ENCODE measurements around the gene COL23A1.

The COL23A1 gene

DNA sequence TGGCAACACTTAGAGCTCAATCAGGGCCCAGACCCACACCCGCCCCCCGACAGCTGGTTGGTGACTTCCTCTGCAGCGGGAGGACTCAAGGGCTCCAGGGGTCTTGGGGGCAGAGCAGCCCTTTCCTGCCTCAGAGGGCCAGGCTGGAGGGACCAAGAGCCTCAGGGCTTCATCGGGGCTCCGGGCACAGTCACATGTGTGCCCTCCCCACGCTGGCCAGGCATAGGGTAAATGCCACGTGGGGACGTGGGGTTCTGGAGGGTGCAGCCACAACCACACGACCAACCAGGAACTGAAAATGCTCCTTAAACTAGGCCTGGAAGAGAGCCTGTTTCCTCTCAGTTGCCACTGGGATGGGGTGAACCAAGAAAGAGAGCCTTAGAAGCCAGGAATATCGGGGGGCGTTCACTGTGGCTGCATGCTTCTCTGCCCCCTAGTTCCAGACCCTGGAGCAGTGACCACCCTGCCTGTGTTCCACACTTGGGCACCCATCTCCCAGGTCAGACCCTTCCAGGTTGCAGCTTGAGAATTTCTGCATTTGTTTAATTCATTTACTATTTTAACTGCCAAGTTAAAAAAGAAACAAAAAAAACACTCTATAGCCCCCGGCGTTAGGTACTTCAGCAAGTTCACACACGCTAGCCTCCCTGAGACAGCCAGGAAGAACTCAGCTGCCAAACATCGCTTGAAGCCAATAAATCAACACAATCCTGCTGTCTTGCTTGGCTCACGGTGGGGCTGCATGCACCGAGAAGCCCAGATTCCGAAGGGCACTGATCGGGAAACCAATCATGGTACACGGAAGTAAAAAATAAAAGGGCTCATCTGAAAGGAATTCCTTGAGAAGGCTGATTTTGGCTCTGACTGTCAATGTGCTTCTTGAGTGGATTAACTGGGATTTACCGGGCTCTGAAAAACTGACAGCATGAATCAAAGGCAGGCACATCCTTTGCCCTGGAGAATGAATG, 301.5 kb downstream of the COL23A1 start:
- H3K4ac ChIP-seq (ENCODE audit: low read depth, low read length): no peak overlapping the region
- H3K56ac ChIP-seq (ENCODE audit: low read length): no peak overlapping the region
- H3K27me3 ChIP-seq (ENCODE audit: insufficient read depth, low read length, poor library complexity): no peaks in the 10 kb centered on the region
- no peaks in the 10 kb centered on the region for H3K4me1 ChIP-seq (ENCODE audit: control insufficient read depth, low read depth, low read length)
- no peak overlapping the region for H4K8ac ChIP-seq (ENCODE audit: low read depth, low read length)
- DNase-seq: no peak
- no peak overlapping the region for H3K23ac ChIP-seq (ENCODE audit: low read length)
- H3K18ac ChIP-seq (ENCODE audit: low read length): no peak overlapping the region
- H3K27ac ChIP-seq (ENCODE audit: low read depth, low read length): no peak overlapping the region
- H3K79me2 ChIP-seq (ENCODE audit: control insufficient read depth, insufficient read depth, low read length): no peaks in the 10 kb centered on the region
- no peak overlapping the region for H3K4me3 ChIP-seq (ENCODE audit: low read length)
- no peak overlapping the region for H2BK120ac ChIP-seq (ENCODE audit: low read depth, low read length)
- H3K79me1 ChIP-seq (ENCODE audit: low read length): no peaks in the 10 kb centered on the region
- H4K5ac ChIP-seq (ENCODE audit: low read length): no peak overlapping the region
- no peak overlapping the region for H3K9ac ChIP-seq (ENCODE audit: low read length)
- H3K4me2 ChIP-seq (ENCODE audit: low read length): no peak overlapping the region
- no peak overlapping the region for H2AK5ac ChIP-seq (ENCODE audit: low read length)
- H2BK5ac ChIP-seq (ENCODE audit: low read length): no peak overlapping the region
- no peak overlapping the region for H2BK15ac ChIP-seq (replicated peaks; ENCODE audit: low read depth)
- WGBS (ENCODE audit: extremely low coverage, insufficient coverage, low lambda C conversion rate): no CpG with 5 or more reads among the region's 21 CpGs
- no peaks in the 10 kb centered on the region for H3K36me3 ChIP-seq (ENCODE audit: control insufficient read depth, insufficient read depth, low read length)

DNA sequence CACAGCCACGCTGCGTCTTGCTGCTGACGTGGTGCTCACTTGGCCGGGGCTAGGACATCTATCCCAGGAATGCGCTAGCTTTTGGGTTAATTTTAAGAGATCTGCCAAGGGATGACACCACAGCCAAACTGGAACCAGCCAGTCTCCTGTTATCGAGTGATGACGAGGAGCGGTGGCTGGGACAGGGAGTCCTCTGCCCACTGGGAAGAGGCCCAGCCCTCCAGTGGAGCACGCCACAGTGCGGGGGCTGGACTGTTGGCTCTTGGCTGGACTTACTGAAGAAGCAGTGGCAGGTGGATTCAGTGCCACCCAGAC, 302.4 kb downstream of the COL23A1 start:
- no peak overlapping the region for H2BK120ac ChIP-seq (ENCODE audit: low read depth, low read length)
- no peaks in the 10 kb centered on the region for H3K36me3 ChIP-seq (ENCODE audit: control insufficient read depth, insufficient read depth, low read length)
- no CpG with 5 or more reads among the region's 10 CpGs for WGBS (ENCODE audit: extremely low coverage, insufficient coverage, low lambda C conversion rate)
- H4K8ac ChIP-seq (ENCODE audit: low read depth, low read length): no peak overlapping the region
- no peak overlapping the region for H3K4me3 ChIP-seq (ENCODE audit: low read length)
- no peak overlapping the region for H4K5ac ChIP-seq (ENCODE audit: low read length)
- H3K56ac ChIP-seq (ENCODE audit: low read length): no peak overlapping the region
- no peak overlapping the region for H3K4me2 ChIP-seq (ENCODE audit: low read length)
- no peak overlapping the region for H3K27ac ChIP-seq (ENCODE audit: low read depth, low read length)
- H3K4me1 ChIP-seq (ENCODE audit: control insufficient read depth, low read depth, low read length): no peaks in the 10 kb centered on the region
- no peak overlapping the region for H2BK5ac ChIP-seq (ENCODE audit: low read length)
- H3K79me2 ChIP-seq (ENCODE audit: control insufficient read depth, insufficient read depth, low read length): no peaks in the 10 kb centered on the region
- H2BK15ac ChIP-seq (replicated peaks; ENCODE audit: low read depth): no peak overlapping the region
- no peak overlapping the region for H3K9ac ChIP-seq (ENCODE audit: low read length)
- no peak overlapping the region for H2AK5ac ChIP-seq (ENCODE audit: low read length)
- no peaks in the 10 kb centered on the region for H3K79me1 ChIP-seq (ENCODE audit: low read length)
- H3K18ac ChIP-seq (ENCODE audit: low read length): no peak overlapping the region
- no peak overlapping the region for H3K4ac ChIP-seq (ENCODE audit: low read depth, low read length)
- H3K27me3 ChIP-seq (ENCODE audit: insufficient read depth, low read length, poor library complexity): no peaks in the 10 kb centered on the region
- no peak for DNase-seq
- no peak overlapping the region for H3K23ac ChIP-seq (ENCODE audit: low read length)

DNA sequence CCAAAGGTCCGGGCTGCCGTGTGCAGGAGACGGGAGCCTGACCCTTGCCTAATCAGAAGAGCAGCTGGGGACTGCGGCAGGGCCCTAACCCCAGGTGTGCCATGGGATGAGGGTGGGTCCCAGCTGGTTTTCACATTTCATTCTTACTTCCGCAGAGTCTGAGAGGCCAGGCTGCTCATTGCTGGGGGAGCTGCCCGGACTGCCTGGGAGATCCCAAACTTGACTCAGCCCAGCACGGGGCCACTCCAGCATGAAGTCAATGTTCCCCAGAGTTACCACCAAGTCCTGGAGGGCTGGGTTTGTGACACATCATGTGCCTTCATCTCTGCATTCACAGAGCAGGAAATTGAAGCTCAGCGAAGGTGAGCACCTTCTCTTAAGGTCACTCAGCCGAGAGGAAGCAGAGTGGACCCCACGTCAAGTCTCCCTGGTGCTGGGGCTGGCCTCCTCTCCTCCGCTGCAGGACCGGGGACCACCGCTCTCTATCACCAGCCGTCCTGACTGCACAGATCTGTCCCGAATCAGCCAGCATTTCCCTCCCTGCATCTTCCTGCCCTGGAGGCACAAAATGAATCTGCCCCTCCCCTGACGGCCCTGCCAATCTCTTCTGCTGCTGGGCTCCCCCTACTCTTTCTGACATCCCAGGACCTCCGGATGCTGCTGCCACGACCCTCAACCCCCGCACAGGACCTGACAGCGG, 303.0 kb downstream of the COL23A1 start:
- no peak overlapping the region for H2BK15ac ChIP-seq (replicated peaks; ENCODE audit: low read depth)
- H3K56ac ChIP-seq (ENCODE audit: low read length): no peak overlapping the region
- H3K27ac ChIP-seq (ENCODE audit: low read depth, low read length): no peak overlapping the region
- WGBS (ENCODE audit: extremely low coverage, insufficient coverage, low lambda C conversion rate): no CpG with 5 or more reads among the region's 20 CpGs
- no peaks in the 10 kb centered on the region for H3K27me3 ChIP-seq (ENCODE audit: insufficient read depth, low read length, poor library complexity)
- no peak overlapping the region for H3K4me2 ChIP-seq (ENCODE audit: low read length)
- no peak overlapping the region for H3K4ac ChIP-seq (ENCODE audit: low read depth, low read length)
- no peak overlapping the region for H4K5ac ChIP-seq (ENCODE audit: low read length)
- H3K18ac ChIP-seq (ENCODE audit: low read length): no peak overlapping the region
- no peaks in the 10 kb centered on the region for H3K79me2 ChIP-seq (ENCODE audit: control insufficient read depth, insufficient read depth, low read length)
- no peak overlapping the region for H3K4me3 ChIP-seq (ENCODE audit: low read length)
- H3K79me1 ChIP-seq (ENCODE audit: low read length): no peaks in the 10 kb centered on the region
- no peak overlapping the region for H3K23ac ChIP-seq (ENCODE audit: low read length)
- H3K9ac ChIP-seq (ENCODE audit: low read length): no peak overlapping the region
- no peaks in the 10 kb centered on the region for H3K36me3 ChIP-seq (ENCODE audit: control insufficient read depth, insufficient read depth, low read length)
- no peak overlapping the region for H2AK5ac ChIP-seq (ENCODE audit: low read length)
- no peak overlapping the region for H2BK120ac ChIP-seq (ENCODE audit: low read depth, low read length)
- H2BK5ac ChIP-seq (ENCODE audit: low read length): no peak overlapping the region
- no peak overlapping the region for H4K8ac ChIP-seq (ENCODE audit: low read depth, low read length)
- no peaks in the 10 kb centered on the region for H3K4me1 ChIP-seq (ENCODE audit: control insufficient read depth, low read depth, low read length)
- DNase-seq: no peak

DNA sequence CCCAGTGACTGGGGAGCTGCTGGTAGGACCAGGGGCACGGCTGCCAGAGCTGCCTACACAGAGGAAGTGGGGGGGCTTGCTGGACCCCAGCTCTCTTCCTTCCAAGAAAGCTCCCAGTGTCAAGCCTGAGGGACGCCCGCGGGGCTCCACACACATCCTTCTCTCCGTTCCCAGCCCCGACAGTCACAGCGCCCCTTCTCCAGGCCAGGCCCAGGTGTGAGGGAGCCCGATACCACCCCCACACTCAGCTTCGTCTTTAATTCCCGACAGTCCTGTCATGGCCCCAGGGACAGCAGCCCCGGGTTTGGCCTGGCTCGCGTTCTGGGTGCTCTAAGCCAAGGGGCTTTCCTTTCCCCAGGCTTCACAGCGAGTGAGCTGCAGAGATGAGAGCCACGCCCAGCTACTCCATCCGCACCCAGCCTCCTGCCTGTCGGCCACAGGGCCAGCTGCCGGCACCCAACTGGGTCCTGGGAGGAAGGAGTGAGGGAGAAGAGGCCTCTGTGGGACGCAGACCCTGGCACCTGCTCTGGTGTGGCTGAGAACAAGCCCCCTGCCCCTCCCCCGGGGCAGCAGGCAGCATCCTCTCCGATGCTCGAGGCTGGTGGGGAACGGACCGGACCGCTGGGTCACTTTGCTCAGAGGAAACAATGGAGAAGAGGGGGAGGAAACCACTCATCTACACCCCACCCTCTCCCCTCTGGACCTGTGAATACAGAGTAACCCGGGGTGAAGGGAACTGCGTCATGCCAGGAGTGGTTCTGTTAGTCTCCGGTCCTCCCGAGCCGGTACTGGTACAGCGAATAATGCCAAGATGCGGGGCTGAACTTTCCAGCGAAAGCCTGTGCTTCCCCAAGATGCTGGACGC, 303.7 kb downstream of the COL23A1 start:
- Histone ChIP-seq H3K27ac (ENCODE audit: low read depth, low read length) (no peak overlapping the region), H3K4ac (ENCODE audit: low read depth, low read length) (no peak overlapping the region), H3K4me2 (ENCODE audit: low read length) (no peak overlapping the region), H3K27me3 (ENCODE audit: insufficient read depth, low read length, poor library complexity) (no peaks in the 10 kb centered on the region), H4K8ac (ENCODE audit: low read depth, low read length) (no peak overlapping the region), H3K9ac (ENCODE audit: low read length) (no peak overlapping the region), H3K4me1 (ENCODE audit: control insufficient read depth, low read depth, low read length) (no peaks in the 10 kb centered on the region), H3K18ac (ENCODE audit: low read length) (no peak overlapping the region), H2BK5ac (ENCODE audit: low read length) (no peak overlapping the region), H3K23ac (ENCODE audit: low read length) (no peak overlapping the region), H3K36me3 (ENCODE audit: control insufficient read depth, insufficient read depth, low read length) (no peaks in the 10 kb centered on the region), H4K5ac (ENCODE audit: low read length) (no peak overlapping the region), H2BK15ac (replicated peaks; ENCODE audit: low read depth) (no peak overlapping the region), H3K56ac (ENCODE audit: low read length) (no peak overlapping the region), H2BK120ac (ENCODE audit: low read depth, low read length) (no peak overlapping the region), H2AK5ac (ENCODE audit: low read length) (no peak overlapping the region), H3K4me3 (ENCODE audit: low read length) (no peak overlapping the region), H3K79me2 (ENCODE audit: control insufficient read depth, insufficient read depth, low read length) (no peaks in the 10 kb centered on the region), H3K79me1 (ENCODE audit: low read length) (no peaks in the 10 kb centered on the region)
- WGBS (ENCODE audit: extremely low coverage, insufficient coverage, low lambda C conversion rate): no CpG with 5 or more reads among the region's 34 CpGs
- no peak for DNase-seq

DNA sequence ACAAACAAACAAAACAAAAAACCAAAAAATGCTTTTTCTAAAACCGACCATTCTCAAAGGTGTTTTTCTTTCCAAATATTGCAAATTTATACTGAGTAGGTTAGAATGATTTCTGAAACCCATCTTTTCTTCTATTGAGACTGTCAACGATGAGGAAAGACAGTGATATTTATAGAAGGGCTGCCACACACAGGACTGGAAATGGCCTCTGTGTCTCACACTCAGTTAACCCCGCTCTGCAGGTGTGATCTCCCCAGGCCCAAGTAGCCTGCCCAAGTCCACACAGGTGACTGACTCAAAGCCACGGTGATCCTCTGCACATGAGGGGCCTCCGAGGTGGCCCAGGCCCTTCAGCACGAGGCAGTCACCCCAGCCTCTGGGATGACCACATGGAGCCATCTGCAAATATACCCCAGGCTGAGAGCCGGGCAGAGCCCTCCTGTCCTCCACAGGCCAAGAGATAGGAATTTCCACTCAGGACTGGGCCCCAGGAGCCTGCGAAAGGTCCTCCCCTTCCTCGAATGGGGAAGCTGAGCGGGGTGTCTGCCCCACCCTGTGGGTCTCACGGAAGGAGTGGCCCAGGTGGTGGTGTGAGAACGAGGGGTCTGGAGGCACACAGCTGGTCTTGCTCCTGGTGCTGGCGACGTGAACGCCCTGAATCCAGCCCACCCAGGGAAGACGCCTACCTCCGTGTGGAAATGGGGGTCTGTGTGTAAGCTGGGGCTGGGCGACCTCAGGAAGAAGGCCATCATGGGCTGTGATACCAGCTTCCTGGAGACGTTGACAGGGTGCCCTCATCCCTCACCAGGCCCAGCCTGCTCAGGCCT, 304.6 kb downstream of the COL23A1 start:
- Histone ChIP-seq H3K9ac (ENCODE audit: low read length) (no peak overlapping the region), H4K8ac (ENCODE audit: low read depth, low read length) (no peak overlapping the region), H2BK120ac (ENCODE audit: low read depth, low read length) (no peak overlapping the region), H3K36me3 (ENCODE audit: control insufficient read depth, insufficient read depth, low read length) (no peaks in the 10 kb centered on the region), H3K4me2 (ENCODE audit: low read length) (no peak overlapping the region), H3K4ac (ENCODE audit: low read depth, low read length) (no peak overlapping the region), H3K4me1 (ENCODE audit: control insufficient read depth, low read depth, low read length) (no peaks in the 10 kb centered on the region), H3K18ac (ENCODE audit: low read length) (no peak overlapping the region), H3K79me2 (ENCODE audit: control insufficient read depth, insufficient read depth, low read length) (no peaks in the 10 kb centered on the region), H4K5ac (ENCODE audit: low read length) (no peak overlapping the region), H3K27ac (ENCODE audit: low read depth, low read length) (no peak overlapping the region), H2BK5ac (ENCODE audit: low read length) (no peak overlapping the region), H3K27me3 (ENCODE audit: insufficient read depth, low read length, poor library complexity) (no peaks in the 10 kb centered on the region), H3K23ac (ENCODE audit: low read length) (no peak overlapping the region), H2BK15ac (replicated peaks; ENCODE audit: low read depth) (no peak overlapping the region), H2AK5ac (ENCODE audit: low read length) (no peak overlapping the region), H3K56ac (ENCODE audit: low read length) (no peak overlapping the region), H3K4me3 (ENCODE audit: low read length) (no peak overlapping the region), H3K79me1 (ENCODE audit: low read length) (no peaks in the 10 kb centered on the region)
- DNase-seq: no peak
- WGBS (ENCODE audit: extremely low coverage, insufficient coverage, low lambda C conversion rate): 100% methylated on average over 1 of the region's 19 CpGs

All from mesendoderm (in vitro differentiated cells).